Prostate gland (tissue), 2 donors: ENCODE measurements around the gene PRKAG2.

Experiments used
- CTCF ChIP-seq, 4 experiments: fragments of 200-600 bp in 2 of 4; fragments of 450-650 bp in 2 of 4; sonication (generic) in 2 of 4; IDR thresholded peaks; 1 replicate in 3 of 4; 2 replicates in 1 of 4; pipeline ENCODE4 v1.5.1; 2016 to 2019; ENCODE audit warnings: antibody characterized with exemption in 4 of 4, mild to moderate bottlenecking in 2 of 4, moderate library complexity in 2 of 4
- POLR2A ChIP-seq: fragments of 450-650 bp; IDR thresholded peaks from one replicate; pipeline ENCODE4 v1.6.1; 2016; ENCODE audit warnings: antibody characterized with exemption, mild to moderate bottlenecking

DNA sequence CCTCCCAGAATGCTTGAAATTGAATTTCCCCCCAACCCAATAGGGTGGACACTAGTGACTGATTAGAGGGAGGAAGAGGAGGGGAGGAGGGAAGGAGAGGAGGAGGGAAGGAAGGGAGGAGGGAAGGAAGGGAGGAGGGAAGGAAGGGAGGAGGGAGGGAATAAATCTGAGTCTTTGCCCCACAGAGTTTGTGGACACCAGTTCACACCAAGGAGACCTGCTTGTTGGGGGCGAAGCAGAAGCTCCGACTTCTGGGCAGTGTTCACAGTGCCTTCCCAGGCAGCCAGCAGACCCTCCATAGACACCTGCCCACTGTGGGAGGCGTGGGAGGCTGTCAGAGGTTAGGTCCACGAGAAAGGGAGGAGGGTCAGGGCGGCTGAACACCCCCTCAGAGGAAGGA is 44.8 kb downstream of the PRKAG2 start:
- no peak for TF ChIP-seq CTCF (IDR thresholded peaks at IDR 0.05)
- no peak for TF ChIP-seq POLR2A
